Fibroblast of the aortic adventitia (primary cell): ENCODE results near the gene DNAH14. TPM values are rescaled to one million over a fixed set of nuclear protein-coding genes. Genes with fewer than 3 reads are reported as not detected.
"Not testable (repeated sequence)": the region's sequence is repeated elsewhere in the genome, so short reads cannot be mapped to it uniquely, and the experiment has no call there.

ENCODE experiments used
- DNase-seq: peaks from one replicate; pipeline ENCODE4 v3.0.0-alpha.2; 2010; ENCODE audit warnings: low read depth
- H3K4me3 ChIP-seq: 2 replicates; pipeline ENCODE4 v1.5.1; 2011; ENCODE audit warnings: low read depth, mild to moderate bottlenecking, control low read depth, low read length, moderate library complexity
- CTCF ChIP-seq: IDR thresholded peaks from 2 replicates; pipeline ENCODE4 v1.5.1; 2011; ENCODE audit warnings: mild to moderate bottlenecking, low read length, control low read depth, inconsistent platforms; ENCODE audit not compliant: insufficient read depth
- total RNA-seq: library from RNA; depleted of rRNA; stranded (reverse); fragments of >200 nt; gene quantifications from 2 replicates; pipeline ENCODE4 v1.2.3, GENCODE V29; 2012; ENCODE audit warnings: low replicate concordance

The DNAH14 gene
- total RNA-seq, 1 donor, result 33.9 TPM

GRCh38 chr1:224938652-224939051 is 9.2 kb downstream of the DNAH14 start:
- TF ChIP-seq CTCF, result no peak
- H3K4me3 ChIP-seq, result no peak overlapping the region
- DNase-seq, result no peak

GRCh38 chr1:224939844-224940425 is 10.5 kb downstream of the DNAH14 start:
- H3K4me3 ChIP-seq, result no peak overlapping the region
- no peak for TF ChIP-seq CTCF
- no peak for DNase-seq

- DNase-seq, result not testable (repeated sequence)
These were observed 11.3 kb downstream of the DNAH14 start for GRCh38 chr1:224940735-224941134.

GRCh38 chr1:224945651-224946348 is 16.3 kb downstream of the DNAH14 start:
- not testable (repeated sequence) for H3K4me3 ChIP-seq, DNase-seq

More at GRCh38 chr1:224940735-224941134, 11.3 kb downstream of the DNAH14 start:
- H3K4me3 ChIP-seq, result not testable (repeated sequence)

GRCh38 chr1:224946349-224946691 is 16.8 kb downstream of the DNAH14 start:
- DNase-seq, H3K4me3 ChIP-seq: not testable (repeated sequence)

GRCh38 chr1:224957696-224958095 is 28.2 kb downstream of the DNAH14 start:
- no peak overlapping the region for H3K4me3 ChIP-seq
- no peak for TF ChIP-seq CTCF

GRCh38 chr1:224958490-224958889 is 29.0 kb downstream of the DNAH14 start:
- DNase-seq, result no peak
- H3K4me3 ChIP-seq, result no peak overlapping the region
- TF ChIP-seq CTCF, result no peak

More at GRCh38 chr1:224957696-224958095, 28.2 kb downstream of the DNAH14 start:
- DNase-seq, result no peak

GRCh38 chr1:224959115-224959514 is 29.6 kb downstream of the DNAH14 start:
- no peak for DNase-seq
- H3K4me3 ChIP-seq, result no peak overlapping the region
- TF ChIP-seq CTCF, result no peak
